Neural cell (in vitro differentiated cells): ENCODE measurements around the gene DNASE2.

Experiments
- CTCF ChIP-seq: fragments of 450-650 bp; IDR thresholded peaks from 2 replicates; pipeline ENCODE4 v1.5.1; 2014; ENCODE audit warnings: antibody characterized with exemption, mild to moderate bottlenecking, moderate library complexity; ENCODE audit not compliant: poor library complexity, severe bottlenecking
- EP300 ChIP-seq: fragments of 450-650 bp; conservative IDR thresholded peaks from 2 replicates; pipeline ENCODE4 v1.6.1; 2014; ENCODE audit warnings: antibody characterized with exemption, mild to moderate bottlenecking, moderate library complexity; ENCODE audit not compliant: poor library complexity, severe bottlenecking
- EZH2 ChIP-seq: fragments of 200-600, 300-800 bp; shearing (Covaris generic), sonication (generic); IDR thresholded peaks from 2 replicates; pipeline ENCODE4 v1.6.1; 2014; ENCODE audit warnings: antibody characterized with exemption, low read length, borderline replicate concordance, mild to moderate bottlenecking; ENCODE audit not compliant: insufficient read depth, poor library complexity, severe bottlenecking
- REST ChIP-seq: IDR thresholded peaks from 2 replicates; pipeline ENCODE4 v1.6.1; 2012; ENCODE audit warnings: borderline replicate concordance

GRCh38 chr19:12924621-12925310 lies 43.5 kb upstream of the DNASE2 start:
- no peak for TF ChIP-seq REST
- TF ChIP-seq CTCF: no peak
- no peak for TF ChIP-seq EZH2
- TF ChIP-seq EP300: no peak
